ENCODE measurements around the gene ISCU. TPM values are rescaled to one million over a fixed set of nuclear protein-coding genes. Genes with fewer than 3 reads are reported as not detected.

The ISCU gene
- total RNA-seq, result 106 and 164 TPM in 2 replicates

DNA sequence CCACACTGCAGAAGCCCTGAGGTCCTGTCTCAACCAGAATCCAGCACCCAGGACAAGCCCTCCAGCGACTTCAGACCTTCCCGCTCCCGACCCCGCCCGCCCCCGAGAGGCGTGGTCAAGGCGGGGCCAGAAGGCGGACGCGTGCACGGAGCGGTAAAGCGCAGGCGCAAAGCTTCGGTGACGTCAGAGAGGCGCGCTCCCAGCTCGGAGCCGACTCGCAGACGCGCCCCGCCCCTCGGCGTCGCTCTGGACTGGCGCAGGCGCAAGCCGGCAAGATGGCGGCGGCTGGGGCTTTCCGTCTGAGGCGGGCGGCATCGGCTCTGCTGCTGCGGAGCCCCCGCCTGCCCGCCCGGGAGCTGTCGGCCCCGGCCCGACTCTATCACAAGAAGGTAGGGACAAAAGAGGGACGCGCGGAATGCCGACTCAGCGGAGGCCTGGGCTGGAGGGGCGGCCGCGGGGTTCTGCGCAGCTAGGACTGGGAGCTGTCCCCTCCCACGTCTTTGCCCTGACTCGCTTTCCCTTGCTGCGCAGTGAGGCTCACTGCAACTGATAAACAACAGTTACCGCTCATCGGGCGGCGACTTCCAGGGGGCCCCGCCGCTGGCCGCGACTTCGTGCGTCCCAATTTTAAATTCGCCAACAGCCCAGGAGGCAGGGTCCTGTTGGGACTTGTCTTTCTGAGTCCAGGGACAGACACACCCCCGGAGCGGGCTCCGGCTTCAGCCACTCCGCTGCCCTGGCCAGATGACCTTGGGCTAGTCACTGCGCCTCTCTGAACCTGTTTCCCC is at the start of gene ISCU:
Gene ISCU (plus strand): TSS at position 249 of the 788 bp plus-strand sequence. CDS start 27 bp downstream, at position 276.
- DNase-seq (ENCODE audit: extremely low read depth, low read depth, low spot score), result peak; percentile 72

DNA sequence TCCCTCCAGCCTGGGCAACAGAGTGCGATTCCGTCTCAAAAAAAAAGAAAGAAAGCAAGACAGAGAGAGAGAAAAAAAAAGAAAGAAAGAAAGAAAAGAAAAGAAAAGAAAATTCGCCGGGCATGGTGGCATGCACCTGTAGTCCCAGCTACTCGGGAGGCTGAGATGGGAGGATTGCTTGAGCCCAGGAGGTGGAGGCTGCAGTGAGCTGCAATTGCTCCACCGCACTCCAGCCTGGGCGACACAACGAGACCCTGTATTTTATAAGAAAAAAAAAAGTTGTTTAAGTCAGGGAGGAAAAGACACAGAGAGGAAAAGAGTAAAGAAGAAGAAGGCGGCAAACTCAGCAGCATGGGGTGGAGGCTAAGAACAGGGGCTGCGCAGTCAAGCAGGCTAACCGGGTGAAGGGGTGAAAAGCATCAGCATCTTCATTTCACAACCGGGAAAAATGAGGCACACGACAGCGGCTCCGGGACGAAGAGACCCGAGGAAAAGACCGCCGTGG is 47.9 kb upstream of the ISCU start:
- no peak for DNase-seq (ENCODE audit: extremely low read depth, low read depth, low spot score)

- peak; percentile 72 for DNase-seq (ENCODE audit: extremely low read depth, low read depth, low spot score)
Observed at GRCh38 chr12:108514973-108515814, 47.2 kb upstream of the ISCU start, which contains the start of gene FICD. Gene FICD, plus strand, starts transcription at chr12:108515277. Its CDS starts 1,696 bp downstream, at chr12:108516973.

DNA sequence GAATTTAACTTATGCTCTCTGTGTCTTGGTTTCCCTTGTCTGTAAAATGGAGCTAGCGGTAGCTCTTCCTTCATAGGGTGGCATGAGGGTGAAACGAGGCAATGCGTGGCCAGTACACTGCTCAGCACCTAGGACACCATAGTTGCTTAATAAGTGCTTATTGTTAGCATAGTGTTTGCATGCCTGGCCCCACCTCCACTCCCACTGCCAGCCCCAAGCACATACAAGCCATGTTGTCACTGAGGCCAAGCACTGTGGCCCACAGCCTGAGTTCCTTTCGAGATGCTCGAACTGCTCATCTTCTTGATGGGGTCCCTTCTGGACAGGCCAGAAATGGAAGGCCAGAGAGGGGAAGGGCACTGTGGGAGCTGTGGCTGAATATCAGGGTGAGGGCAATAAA is 46.5 kb upstream of the ISCU start:
- no peak for DNase-seq (ENCODE audit: extremely low read depth, low read depth, low spot score)

DNA sequence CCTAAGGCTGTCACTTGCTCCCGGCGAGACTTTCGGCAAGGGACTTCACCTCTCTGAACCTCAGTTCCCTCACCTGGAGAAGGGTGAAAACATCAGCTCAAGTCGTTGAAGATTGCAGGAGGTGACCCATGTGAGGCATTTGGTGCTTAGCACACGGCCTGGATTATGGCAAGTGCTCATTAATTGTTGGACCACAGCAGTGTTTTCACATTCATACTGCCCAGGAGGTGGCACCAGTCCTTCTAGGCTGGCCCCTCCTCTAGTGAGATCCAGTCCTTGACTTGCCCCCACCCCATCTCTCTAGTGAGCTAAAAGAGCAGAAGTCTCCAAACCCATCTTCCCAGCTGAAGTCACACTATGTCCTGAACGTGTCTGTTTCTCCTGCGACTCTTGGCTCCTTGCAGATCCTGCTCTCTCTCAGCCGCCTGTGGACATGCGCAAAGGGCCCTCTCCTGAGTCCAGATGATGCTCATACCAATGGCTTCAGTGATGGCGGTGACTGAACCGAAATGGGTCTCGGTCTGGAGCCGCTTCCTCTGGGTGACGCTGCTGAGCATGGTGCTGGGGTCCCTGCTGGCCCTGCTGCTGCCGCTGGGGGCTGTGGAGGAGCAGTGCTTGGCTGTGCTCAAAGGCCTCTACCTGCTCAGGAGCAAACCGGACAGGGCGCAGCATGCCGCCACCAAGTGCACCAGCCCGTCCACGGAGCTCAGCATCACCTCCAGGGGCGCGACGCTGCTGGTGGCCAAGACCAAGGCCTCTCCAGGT is 45.7 kb upstream of the ISCU start:
- no peak for DNase-seq (ENCODE audit: extremely low read depth, low read depth, low spot score)

DNA sequence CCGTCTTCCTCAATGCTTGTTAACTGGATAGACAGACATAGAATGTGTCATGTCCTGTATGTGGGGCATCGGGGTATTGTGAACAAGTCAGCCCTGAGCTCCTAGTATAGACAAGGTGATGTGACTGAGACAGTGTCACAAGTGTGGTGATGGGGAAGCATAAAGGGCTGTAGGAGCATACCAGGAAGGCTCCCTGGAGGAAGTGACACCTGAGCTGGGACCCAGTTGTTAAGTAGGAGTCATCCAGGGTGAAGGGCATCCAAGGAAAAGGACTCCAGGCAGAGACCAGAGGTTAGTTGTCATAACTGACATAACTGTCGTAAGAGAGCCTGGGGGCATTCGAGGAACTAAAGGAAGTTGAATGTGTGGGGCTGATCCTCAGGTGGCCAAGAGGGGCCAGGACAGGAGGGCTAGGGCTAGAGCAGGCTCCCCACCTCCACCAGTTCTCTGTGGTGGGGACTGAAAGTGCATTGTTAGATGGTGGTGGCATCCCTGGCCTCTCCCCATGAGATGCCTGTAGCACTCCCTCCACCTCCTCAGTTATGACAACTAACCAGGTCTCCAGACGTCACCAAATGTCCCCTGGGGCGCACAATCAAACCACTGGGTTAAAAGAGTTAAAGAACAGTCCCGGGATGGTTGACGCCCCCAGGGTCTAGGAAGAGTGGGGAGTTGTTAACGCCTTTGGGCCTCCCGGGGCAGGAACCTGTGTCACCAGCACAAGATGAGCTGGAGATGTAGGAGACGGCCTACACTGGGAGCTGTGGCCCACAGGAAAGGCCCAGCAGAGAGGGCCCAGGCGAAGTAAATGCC is 44.9 kb upstream of the ISCU start:
- no peak for DNase-seq (ENCODE audit: extremely low read depth, low read depth, low spot score)

DNA sequence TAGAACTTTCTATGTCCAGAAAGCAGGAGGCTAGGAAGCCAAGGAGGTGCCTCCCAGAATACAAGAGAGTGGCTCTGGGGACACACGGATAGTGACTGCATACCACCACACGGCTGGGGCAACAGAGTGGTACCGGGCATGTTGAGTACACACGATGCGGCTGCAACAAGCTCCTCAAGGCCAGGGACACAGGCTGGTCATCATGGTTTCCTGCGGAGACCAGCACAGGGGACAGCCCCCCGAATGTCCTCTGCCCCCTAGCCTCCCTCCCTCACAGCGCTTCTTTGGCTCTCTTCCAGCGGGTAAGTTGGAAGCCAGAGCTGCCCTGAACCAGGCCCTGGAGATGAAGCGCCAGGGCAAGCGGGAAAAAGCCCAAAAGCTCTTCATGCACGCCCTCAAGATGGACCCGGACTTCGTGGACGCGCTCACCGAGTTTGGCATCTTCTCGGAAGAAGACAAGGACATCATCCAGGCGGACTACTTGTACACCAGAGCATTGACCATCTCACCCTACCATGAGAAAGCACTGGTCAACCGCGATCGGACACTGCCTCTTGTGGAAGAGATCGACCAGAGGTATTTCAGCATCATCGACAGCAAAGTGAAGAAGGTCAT is 44.2 kb upstream of the ISCU start:
- DNase-seq (ENCODE audit: extremely low read depth, low read depth, low spot score), result no peak

DNA sequence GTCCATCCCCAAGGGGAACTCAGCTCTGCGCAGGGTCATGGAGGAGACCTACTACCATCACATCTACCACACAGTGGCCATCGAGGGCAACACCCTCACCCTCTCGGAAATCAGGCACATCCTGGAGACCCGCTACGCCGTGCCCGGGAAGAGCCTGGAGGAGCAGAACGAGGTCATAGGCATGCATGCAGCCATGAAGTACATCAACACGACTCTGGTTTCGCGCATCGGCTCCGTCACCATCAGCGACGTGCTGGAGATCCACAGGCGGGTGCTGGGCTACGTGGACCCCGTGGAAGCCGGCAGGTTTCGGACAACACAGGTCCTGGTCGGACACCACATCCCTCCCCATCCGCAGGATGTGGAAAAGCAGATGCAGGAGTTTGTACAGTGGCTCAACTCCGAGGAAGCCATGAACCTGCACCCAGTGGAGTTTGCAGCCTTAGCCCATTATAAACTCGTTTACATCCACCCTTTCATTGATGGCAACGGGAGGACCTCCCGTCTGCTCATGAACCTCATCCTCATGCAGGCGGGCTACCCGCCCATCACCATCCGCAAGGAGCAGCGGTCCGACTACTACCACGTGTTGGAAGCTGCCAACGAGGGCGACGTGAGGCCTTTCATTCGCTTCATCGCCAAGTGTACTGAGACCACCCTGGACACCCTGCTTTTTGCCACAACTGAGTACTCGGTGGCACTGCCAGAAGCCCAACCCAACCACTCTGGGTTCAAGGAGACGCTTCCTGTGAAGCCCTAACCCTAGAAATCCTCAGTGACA is 43.5 kb upstream of the ISCU start:
- DNase-seq (ENCODE audit: extremely low read depth, low read depth, low spot score), result no peak

GRCh38 chr12:108519558-108519957 is 42.8 kb upstream of the ISCU start:
- no peak for DNase-seq (ENCODE audit: extremely low read depth, low read depth, low spot score)

GRCh38 chr12:108523365-108523764 is 39.0 kb upstream of the ISCU start:
- DNase-seq (ENCODE audit: extremely low read depth, low read depth, low spot score), result no peak

DNA sequence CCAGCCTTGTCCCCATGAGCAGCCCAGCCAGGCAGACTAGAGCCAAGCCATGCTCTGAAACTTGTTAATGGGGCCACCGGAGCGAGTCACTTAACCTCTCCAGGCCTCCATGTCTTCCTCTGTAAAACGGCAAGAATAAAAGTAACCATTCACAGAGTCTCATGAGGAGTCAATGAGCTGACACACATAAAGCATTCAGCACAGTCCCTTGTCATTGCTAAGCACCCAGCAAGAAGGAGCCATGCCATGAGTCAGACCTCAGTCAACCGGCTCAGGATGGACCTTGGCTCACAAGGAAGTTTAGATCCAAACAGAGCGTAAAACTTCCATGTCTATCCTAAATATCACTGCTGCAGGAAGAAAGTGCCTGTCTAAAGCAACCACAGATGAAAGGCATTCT is 36.7 kb upstream of the ISCU start:
- DNase-seq (ENCODE audit: extremely low read depth, low read depth, low spot score), result no peak

GRCh38 chr12:108526482-108527165 is 35.8 kb upstream of the ISCU start:
- DNase-seq (ENCODE audit: extremely low read depth, low read depth, low spot score), result no peak

GRCh38 chr12:108527166-108527496 is 35.3 kb upstream of the ISCU start:
- DNase-seq (ENCODE audit: extremely low read depth, low read depth, low spot score), result no peak

- no peak for DNase-seq (ENCODE audit: extremely low read depth, low read depth, low spot score)
Observed at GRCh38 chr12:108530161-108530560, 32.2 kb upstream of the ISCU start.

- no peak for DNase-seq (ENCODE audit: extremely low read depth, low read depth, low spot score)
Observed at GRCh38 chr12:108531929-108532848, 30.2 kb upstream of the ISCU start.

- DNase-seq (ENCODE audit: extremely low read depth, low read depth, low spot score), result no peak
Observed at GRCh38 chr12:108538146-108538545, 24.2 kb upstream of the ISCU start.

DNA sequence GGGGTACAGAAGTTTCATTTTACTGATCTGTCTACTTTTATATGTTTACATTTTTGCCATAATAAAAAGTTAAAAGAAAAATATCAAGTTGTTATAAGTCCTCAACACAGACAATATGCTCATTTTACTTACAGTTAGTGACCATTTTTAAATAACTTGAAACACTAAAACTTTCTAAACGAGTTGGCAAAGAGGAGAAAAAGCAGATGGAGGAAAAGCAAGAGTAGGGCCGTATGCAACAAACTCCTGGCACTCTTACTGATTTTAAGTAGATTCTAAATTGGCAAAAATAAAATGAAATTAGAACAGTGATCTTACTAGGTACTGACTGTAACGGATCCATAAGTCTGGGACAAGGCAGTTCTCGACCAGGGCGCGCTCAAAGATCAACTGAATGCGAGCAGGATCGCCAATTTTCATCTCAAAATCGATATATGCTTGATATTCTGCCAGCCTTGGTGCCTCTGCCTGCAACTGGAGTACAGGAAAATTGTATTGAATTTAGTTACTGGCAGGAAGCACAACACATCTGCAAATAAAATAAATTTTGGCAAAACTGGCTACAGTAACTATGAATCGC is 23.7 kb upstream of the ISCU start:
- no peak for DNase-seq (ENCODE audit: extremely low read depth, low read depth, low spot score)
